Transverse colon (tissue), 3 donors: ENCODE results near the gene NHLRC4.

ENCODE experiments used
- POLR2A ChIP-seq: fragments of 450-650 bp; IDR thresholded peaks from one replicate; pipeline ENCODE4 v1.6.1; 2016; ENCODE audit warnings: antibody characterized with exemption, mild to moderate bottlenecking, moderate library complexity
- TF ChIP-seq, protein P1 (sequence below), 5 experiments: fragments of 200-600 bp in 3 of 5; fragments of 450-650 bp in 2 of 5; sonication (generic) in 3 of 5; IDR thresholded peaks; 1 replicate in 2 of 5; 2 replicates in 3 of 5; pipeline ENCODE4 v1.5.1; 2016 to 2017; ENCODE audit warnings: antibody characterized with exemption in 5 of 5, inconsistent platforms in 3 of 5, mild to moderate bottlenecking in 2 of 5, moderate library complexity in 1 of 5

DNA sequence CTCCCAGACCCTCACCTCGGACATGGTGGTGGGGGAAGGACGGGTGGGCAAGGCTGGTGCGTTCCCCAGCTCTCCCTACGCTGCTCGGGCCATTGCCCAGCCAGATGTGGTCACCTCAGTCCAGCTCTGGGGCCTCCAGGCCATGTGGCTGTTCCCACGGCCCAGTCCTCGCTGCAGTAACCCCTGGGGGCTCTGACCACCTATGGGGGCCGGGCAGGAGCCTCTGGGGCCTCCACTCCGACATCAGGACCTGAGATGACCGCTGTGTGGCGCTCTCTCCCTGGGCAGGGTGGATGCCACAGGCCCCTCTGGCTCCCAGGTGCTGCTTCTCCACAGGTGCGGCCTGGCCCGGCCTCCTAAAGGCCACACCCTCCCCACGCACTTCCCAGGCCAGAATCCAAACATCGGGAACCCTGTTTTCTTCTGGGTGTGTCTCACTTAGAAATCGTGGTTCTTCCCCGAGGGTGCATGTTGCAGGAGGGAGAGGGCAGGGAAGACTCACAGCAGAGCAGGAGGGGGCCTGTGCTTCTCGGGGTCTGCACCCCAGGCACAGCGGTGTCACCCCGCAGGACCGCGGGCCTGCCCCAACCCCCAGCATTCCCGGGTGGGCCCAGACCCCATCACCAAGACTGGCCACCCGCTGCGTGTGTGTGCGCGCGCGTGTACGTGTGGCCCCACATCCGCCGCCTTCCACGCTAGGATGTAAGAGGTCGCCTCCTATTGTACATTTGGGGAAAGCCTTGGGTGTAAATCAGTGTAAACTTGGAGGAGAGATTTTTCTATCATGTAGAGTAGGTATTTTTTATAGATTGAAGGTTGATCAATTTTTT, 45.2 kb upstream of the NHLRC4 start:
- TF ChIP-seq, protein P1, sequence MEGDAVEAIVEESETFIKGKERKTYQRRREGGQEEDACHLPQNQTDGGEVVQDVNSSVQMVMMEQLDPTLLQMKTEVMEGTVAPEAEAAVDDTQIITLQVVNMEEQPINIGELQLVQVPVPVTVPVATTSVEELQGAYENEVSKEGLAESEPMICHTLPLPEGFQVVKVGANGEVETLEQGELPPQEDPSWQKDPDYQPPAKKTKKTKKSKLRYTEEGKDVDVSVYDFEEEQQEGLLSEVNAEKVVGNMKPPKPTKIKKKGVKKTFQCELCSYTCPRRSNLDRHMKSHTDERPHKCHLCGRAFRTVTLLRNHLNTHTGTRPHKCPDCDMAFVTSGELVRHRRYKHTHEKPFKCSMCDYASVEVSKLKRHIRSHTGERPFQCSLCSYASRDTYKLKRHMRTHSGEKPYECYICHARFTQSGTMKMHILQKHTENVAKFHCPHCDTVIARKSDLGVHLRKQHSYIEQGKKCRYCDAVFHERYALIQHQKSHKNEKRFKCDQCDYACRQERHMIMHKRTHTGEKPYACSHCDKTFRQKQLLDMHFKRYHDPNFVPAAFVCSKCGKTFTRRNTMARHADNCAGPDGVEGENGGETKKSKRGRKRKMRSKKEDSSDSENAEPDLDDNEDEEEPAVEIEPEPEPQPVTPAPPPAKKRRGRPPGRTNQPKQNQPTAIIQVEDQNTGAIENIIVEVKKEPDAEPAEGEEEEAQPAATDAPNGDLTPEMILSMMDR (IDR thresholded peaks at IDR 0.05): peak; percentile 29 to 75 (median 53)
- no peak for TF ChIP-seq POLR2A
